HEK293 (cell line): ENCODE results near the gene TPH2.

Experiments
- CTCF ChIP-seq: fragments of 450-650 bp; formaldehyde crosslinking; IDR thresholded peaks from 2 replicates; pipeline ENCODE4 v1.5.1; 2016; ENCODE audit warnings: missing biosample characterization, missing genetic modification characterization
- ZNF274 ChIP-seq, 2 experiments: fragments of 200-500 bp in 1 of 2; fragments of 450-650 bp in 1 of 2; sonication (Bioruptor generic) in 1 of 2; formaldehyde crosslinking in 1 of 2; IDR thresholded peaks; 2 replicates each; pipeline versions ENCODE4 v1.5.1 to v1.6.1; 2014 to 2016; ENCODE audit warnings: borderline replicate concordance in 1 of 2, inconsistent platforms in 1 of 2, low read length in 1 of 2, missing biosample characterization in 1 of 2, missing genetic modification characterization in 1 of 2

DNA sequence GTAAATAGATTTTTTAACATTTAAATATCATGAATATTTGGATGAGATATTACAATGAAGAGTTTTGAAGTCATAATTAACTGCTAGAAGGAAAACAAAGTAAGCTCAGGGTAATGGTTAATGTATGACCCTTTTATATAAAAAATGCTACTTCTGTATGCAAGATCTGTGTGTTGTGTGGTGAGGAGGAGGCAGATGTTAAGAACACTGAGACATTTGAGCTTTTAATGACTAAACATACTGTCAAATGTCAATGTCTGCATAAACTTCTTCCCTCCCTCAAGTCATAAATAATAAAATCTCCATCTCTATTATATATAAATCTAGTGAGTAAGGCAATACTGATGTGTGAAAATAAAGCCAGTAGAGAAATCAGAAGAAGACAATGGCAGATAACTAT, 1.4 kb downstream of the TPH2 start:
- TF ChIP-seq ZNF274 (IDR thresholded peaks at IDR 0.05; ENCODE audit: low read length) = no peak
- TF ChIP-seq ZNF274 (tag by site-specific recombination; IDR thresholded peaks at IDR 0.05; ENCODE audit: borderline replicate concordance) = no peak
- no peak for TF ChIP-seq CTCF (tag by site-specific recombination)
